MG63 (cell line): Measurements from ENCODE around the gene PLCB2. TPM values are rescaled to one million over a fixed set of nuclear protein-coding genes. Genes with fewer than 3 reads are reported as not detected.

Experiments used
- DNase-seq: peaks from one replicate; pipeline ENCODE4 v3.0.0-alpha.2; 2020
- H3K27me3 ChIP-seq: fragments of 250-450 bp; sonication (Bioruptor Pico); 2 replicates; pipeline ENCODE4 v1.5.1; 2020; ENCODE audit warnings: mild to moderate bottlenecking, moderate library complexity
- H3K36me3 ChIP-seq: fragments of 250-450 bp; sonication (Bioruptor Pico); 2 replicates; pipeline ENCODE4 v1.5.1; 2020; ENCODE audit warnings: mild to moderate bottlenecking, moderate library complexity
- H3K4me3 ChIP-seq: fragments of 250-450 bp; sonication (Bioruptor Pico); 2 replicates; pipeline ENCODE4 v1.5.1; 2020; ENCODE audit warnings: mild to moderate bottlenecking, moderate library complexity
- H3K9me3 ChIP-seq: fragments of 250-450 bp; sonication (Bioruptor Pico); 2 replicates; pipeline ENCODE4 v1.5.1; 2020; ENCODE audit warnings: mild to moderate bottlenecking, moderate library complexity
- total RNA-seq: library from RNA; depleted of rRNA; stranded (reverse); fragments of >200 nt; shearing (Covaris generic); gene quantifications from 2 replicates; pipeline ENCODE4 v1.2.3, GENCODE V29; 2014; ENCODE audit warnings: low replicate concordance

Gene PLCB2
- total RNA-seq, 1 experiment from 2014 or later = not detected

GRCh38 chr15:40275954-40276353 is 31.8 kb downstream of the PLCB2 start:
- H3K4me3 ChIP-seq = no peak overlapping the region
- no peak for DNase-seq
- H3K27me3 ChIP-seq = no peaks in the 10 kb centered on the region
- no peaks in the 10 kb centered on the region for H3K9me3 ChIP-seq
- no peaks in the 10 kb centered on the region for H3K36me3 ChIP-seq

GRCh38 chr15:40275523-40275922 is 32.2 kb downstream of the PLCB2 start:
- Histone ChIP-seq H3K9me3 (no peaks in the 10 kb centered on the region), H3K4me3 (no peak overlapping the region), H3K27me3 (no peaks in the 10 kb centered on the region), H3K36me3 (no peaks in the 10 kb centered on the region)
- DNase-seq = no peak

GRCh38 chr15:40274350-40275274 is 33.1 kb downstream of the PLCB2 start:
- no peaks in the 10 kb centered on the region for H3K36me3 ChIP-seq
- DNase-seq = peak; percentile 64
- no peak overlapping the region for H3K4me3 ChIP-seq
- H3K27me3 ChIP-seq = no peaks in the 10 kb centered on the region
- no peaks in the 10 kb centered on the region for H3K9me3 ChIP-seq

- no peaks in the 10 kb centered on the region for H3K27me3 ChIP-seq
- DNase-seq = no peak
- no peaks in the 10 kb centered on the region for H3K9me3 ChIP-seq
- H3K36me3 ChIP-seq = no peaks in the 10 kb centered on the region
- H3K4me3 ChIP-seq = no peak overlapping the region
Observed at GRCh38 chr15:40273428-40273827, 34.3 kb downstream of the PLCB2 start.

GRCh38 chr15:40272485-40273056 is 35.2 kb downstream of the PLCB2 start:
- H3K27me3 ChIP-seq = no peaks in the 10 kb centered on the region
- no peak for DNase-seq
- H3K4me3 ChIP-seq = no peak overlapping the region
- no peaks in the 10 kb centered on the region for H3K9me3 ChIP-seq
- no peaks in the 10 kb centered on the region for H3K36me3 ChIP-seq

- Histone ChIP-seq H3K36me3 (no peaks in the 10 kb centered on the region), H3K9me3 (no peaks in the 10 kb centered on the region), H3K4me3 (no peak overlapping the region), H3K27me3 (no peaks in the 10 kb centered on the region)
- no peak for DNase-seq
Observed at GRCh38 chr15:40271685-40272484, 35.9 kb downstream of the PLCB2 start.

GRCh38 chr15:40270246-40270995 is 37.3 kb downstream of the PLCB2 start:
- Histone ChIP-seq H3K27me3 (no peaks in the 10 kb centered on the region), H3K36me3 (no peaks in the 10 kb centered on the region), H3K9me3 (no peaks in the 10 kb centered on the region), H3K4me3 (no peak overlapping the region)
- no peak for DNase-seq

- Histone ChIP-seq H3K36me3 (no peaks in the 10 kb centered on the region), H3K27me3 (no peaks in the 10 kb centered on the region), H3K4me3 (no peak overlapping the region), H3K9me3 (no peaks in the 10 kb centered on the region)
- no peak for DNase-seq
Observed at GRCh38 chr15:40269604-40270003, 38.1 kb downstream of the PLCB2 start.

GRCh38 chr15:40267670-40268069 is 40.1 kb downstream of the PLCB2 start:
- Histone ChIP-seq H3K4me3 (no peak overlapping the region), H3K27me3 (no peaks in the 10 kb centered on the region), H3K36me3 (no peaks in the 10 kb centered on the region), H3K9me3 (no peaks in the 10 kb centered on the region)
- no peak for DNase-seq

- H3K9me3 ChIP-seq = no peaks in the 10 kb centered on the region
- peak; percentile 94 for DNase-seq
- H3K36me3 ChIP-seq = no peaks in the 10 kb centered on the region
- H3K27me3 ChIP-seq = no peaks in the 10 kb centered on the region
- no peak overlapping the region for H3K4me3 ChIP-seq
Observed at GRCh38 chr15:40266828-40267304, 40.9 kb downstream of the PLCB2 start.

- H3K4me3 ChIP-seq = no peak overlapping the region
- H3K27me3 ChIP-seq = no peaks in the 10 kb centered on the region
- no peaks in the 10 kb centered on the region for H3K9me3 ChIP-seq
- DNase-seq = no peak
- no peaks in the 10 kb centered on the region for H3K36me3 ChIP-seq
Observed at GRCh38 chr15:40265875-40266274, 41.9 kb downstream of the PLCB2 start.

- DNase-seq = no peak
- Histone ChIP-seq H3K4me3 (no peak overlapping the region), H3K27me3 (no peaks in the 10 kb centered on the region), H3K36me3 (no peaks in the 10 kb centered on the region), H3K9me3 (no peaks in the 10 kb centered on the region)
Observed at GRCh38 chr15:40265355-40265754, 42.4 kb downstream of the PLCB2 start.

- Histone ChIP-seq H3K36me3 (no peaks in the 10 kb centered on the region), H3K27me3 (no peaks in the 10 kb centered on the region), H3K9me3 (no peaks in the 10 kb centered on the region), H3K4me3 (no peak overlapping the region)
- DNase-seq = peak; percentile 29
Observed at GRCh38 chr15:40264321-40265153, 43.2 kb downstream of the PLCB2 start.

GRCh38 chr15:40263024-40263754 is 44.5 kb downstream of the PLCB2 start:
- H3K4me3 ChIP-seq = no peak overlapping the region
- H3K36me3 ChIP-seq = no peaks in the 10 kb centered on the region
- peak; percentile 40 for DNase-seq
- H3K27me3 ChIP-seq = no peaks in the 10 kb centered on the region
- no peaks in the 10 kb centered on the region for H3K9me3 ChIP-seq

GRCh38 chr15:40259021-40259420 is 48.7 kb downstream of the PLCB2 start:
- no peaks in the 10 kb centered on the region for H3K27me3 ChIP-seq
- no peak for DNase-seq

More at GRCh38 chr15:40259021-40259420, 48.7 kb downstream of the PLCB2 start:
- no peaks in the 10 kb centered on the region for H3K36me3 ChIP-seq
- H3K4me3 ChIP-seq = no peak overlapping the region
- no peaks in the 10 kb centered on the region for H3K9me3 ChIP-seq
